ENCODE results near the gene TCEAL4. TPM values are rescaled to one million over a fixed set of nuclear protein-coding genes. Genes with fewer than 3 reads are reported as not detected.

TCEAL4 gene
- 107 to 154 TPM (median 114 TPM) in 5 replicates for total RNA-seq (2022; extraction: Qiagen RNA extraction; ENCODE audit: low read depth)

DNA sequence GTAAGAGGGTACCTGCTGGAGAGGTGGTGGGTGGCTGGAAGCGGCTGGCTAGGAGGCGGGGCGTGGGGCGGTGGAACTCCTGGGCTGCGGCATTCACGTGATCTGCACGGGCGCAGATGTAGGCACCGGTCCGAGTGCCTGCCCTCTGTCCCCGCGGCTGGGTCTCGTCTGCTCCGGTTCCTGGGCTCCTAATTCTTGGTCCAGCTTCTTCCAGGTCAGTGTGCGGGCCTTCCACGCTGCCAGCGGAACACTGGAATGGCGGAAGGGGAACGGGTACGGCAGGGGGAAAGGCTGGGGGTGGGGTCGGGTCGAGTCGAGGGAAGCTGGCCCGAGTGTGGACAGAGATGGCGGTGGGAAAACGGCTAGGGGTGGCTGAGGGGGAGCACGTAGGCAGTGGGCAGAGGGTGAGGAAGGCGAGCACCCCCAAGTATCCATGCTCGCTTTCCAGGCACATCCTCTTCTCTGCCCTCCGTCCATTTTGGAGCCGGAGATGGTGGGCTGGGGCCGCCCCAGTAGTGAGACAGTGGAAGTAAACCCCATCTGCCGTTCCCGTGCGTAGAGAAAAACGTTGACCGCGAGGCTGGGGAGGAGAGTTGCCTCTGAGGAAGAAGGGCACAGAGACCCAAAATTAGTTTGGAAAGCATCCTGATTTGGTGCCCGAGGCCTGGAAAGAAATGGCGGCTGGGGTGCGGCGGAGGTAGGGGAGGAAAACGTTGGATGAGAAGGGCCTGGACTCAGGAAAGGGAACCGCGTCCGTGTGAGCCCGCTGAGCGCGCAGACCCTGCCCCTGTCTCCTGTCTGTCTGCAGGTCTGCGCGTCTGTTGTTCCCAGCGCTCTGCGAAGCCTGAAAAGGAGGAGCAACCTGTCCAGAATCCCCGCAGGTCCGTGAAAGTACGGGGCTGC is at the start of gene TCEAL4:
TCEAL4 (plus strand) TSS at position 105 of the 903 bp plus-strand sequence. CDS start 1,161 bp downstream, outside the sequence.

DNA sequence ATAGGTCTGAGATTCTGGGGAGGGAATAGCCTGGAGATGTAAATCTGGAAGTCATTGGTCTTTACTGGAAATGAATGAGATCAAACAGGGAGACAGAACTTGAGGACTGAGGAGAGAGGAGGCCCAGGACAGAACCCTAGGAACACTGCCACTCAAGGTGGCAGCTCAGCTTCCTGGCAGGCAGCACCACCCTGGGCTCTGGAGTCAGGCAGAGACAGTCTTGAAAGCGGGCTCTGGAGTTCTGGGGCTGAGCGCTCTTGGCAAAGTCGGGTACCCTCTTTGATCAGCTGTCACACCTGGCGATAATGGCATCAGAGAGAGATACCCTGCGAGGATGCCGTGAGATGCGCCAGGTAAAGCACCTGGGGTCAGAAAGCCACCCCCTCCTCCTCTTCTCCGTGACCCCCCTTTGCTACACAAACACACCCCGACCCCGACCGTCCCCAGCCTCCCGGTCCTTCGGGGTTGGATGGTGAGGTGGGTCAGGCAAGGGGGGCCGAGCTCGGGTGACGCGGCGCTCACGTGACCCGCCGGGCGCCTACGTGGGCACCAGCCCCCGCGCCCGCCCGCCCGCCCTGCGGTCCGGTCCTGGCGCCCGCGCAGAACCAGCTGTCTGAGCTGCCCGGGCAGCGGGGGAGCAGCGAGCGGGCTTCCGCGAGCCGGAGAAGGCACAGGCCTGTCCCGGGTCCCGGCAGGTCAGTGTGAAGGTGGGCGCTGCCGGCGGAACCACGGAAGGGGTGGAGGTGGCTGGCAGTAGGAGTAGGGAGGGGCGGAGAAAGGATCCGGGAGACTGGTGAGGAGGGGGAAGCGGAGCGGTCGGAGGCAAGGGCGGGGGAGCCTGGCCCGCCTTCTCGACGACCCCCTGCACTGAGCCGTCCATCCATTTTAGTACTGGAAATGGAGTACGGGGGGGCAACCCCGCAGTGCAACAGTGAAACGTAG is 22.3 kb downstream of the TCEAL4 start, which contains the start of gene TCEAL3:
TCEAL3 (plus strand) TSS at position 600 of the 942 bp plus-strand sequence. CDS start 1,102 bp downstream, outside the sequence.

DNA sequence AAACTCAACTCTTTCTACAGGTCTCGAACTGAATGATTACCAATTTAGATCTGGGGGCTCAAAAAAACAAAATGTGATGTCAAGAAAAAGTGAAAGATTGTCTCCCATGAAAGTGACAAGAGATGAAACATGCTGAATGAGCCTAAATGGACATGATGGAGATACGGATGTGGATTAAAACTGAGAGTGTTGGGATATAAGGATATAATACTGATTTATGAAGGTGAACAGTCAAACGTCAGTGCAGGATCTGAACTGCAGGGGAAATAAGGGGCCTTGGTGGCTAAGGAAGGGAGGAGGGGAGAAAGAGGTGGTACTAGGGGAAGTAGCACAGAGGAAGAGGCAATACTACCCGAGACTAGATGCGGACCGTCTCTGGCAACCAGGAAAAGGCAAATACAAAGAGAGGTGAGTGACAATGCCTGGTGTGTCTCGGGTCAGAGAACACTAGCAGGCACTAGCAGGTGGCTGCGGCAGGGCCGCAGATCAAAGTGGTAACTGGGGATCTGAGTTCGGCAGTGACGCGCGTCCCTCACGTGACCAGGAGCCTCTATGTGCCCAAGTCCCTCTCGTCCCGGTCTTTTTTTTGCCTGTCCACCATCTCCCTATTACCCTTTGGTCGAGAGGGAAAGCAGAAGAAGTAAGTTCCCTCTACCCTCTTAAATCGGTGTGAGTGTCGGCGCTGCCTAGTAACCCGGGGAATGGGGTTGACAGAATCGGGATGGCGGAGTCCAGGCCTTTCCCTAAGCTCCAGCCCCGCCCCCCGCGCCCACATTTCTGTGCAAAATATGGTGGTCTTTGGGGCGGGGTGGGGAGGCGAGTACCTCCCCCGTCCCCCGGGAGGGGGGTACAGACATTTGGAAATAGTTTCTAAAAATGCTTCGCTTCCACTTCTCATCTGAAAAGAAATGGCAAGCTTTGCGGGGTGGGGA is 43.3 kb downstream of the TCEAL4 start, which contains the start of gene TCEAL1:
TCEAL1 (plus strand) TSS at position 590 of the 932 bp plus-strand sequence. CDS start 942 bp downstream, outside the sequence.

Other genes starting within 250 kb of the TCEAL4 start
- gene TCEAL9, start 229.0 kb upstream of the TCEAL4 start, total RNA-seq (2022; extraction: Qiagen RNA extraction; ENCODE audit: low read depth) = 89.6 to 159 TPM (median 93.4 TPM) in 5 replicates
- gene BEX3, start 209.0 kb upstream of the TCEAL4 start, total RNA-seq (2022; extraction: Qiagen RNA extraction; ENCODE audit: low read depth) = 230 to 272 TPM (median 244 TPM) in 5 replicates
- 0.10 TPM in 1 of 5 replicates, not detected in the others for gene RAB40A, start 66.0 kb upstream of the TCEAL4 start, total RNA-seq (2022; extraction: Qiagen RNA extraction; ENCODE audit: low read depth)
- gene TCEAL3, start 22.4 kb downstream of the TCEAL4 start, total RNA-seq (2022; extraction: Qiagen RNA extraction; ENCODE audit: low read depth) = 14.8 to 21.6 TPM (median 17.5 TPM) in 5 replicates
- 36.2 to 56.0 TPM (median 41.8 TPM) in 5 replicates for gene TCEAL1, start 43.5 kb downstream of the TCEAL4 start, total RNA-seq (2022; extraction: Qiagen RNA extraction; ENCODE audit: low read depth)
- 434 to 1,158 TPM (median 523 TPM) in 5 replicates for gene MORF4L2, start 101.2 kb downstream of the TCEAL4 start, total RNA-seq (2022; extraction: Qiagen RNA extraction; ENCODE audit: low read depth)
- gene TMEM31, start 125.4 kb downstream of the TCEAL4 start, total RNA-seq (2022; extraction: Qiagen RNA extraction; ENCODE audit: low read depth) = not detected in 5 replicates
- gene PLP1, start 191.3 kb downstream of the TCEAL4 start, total RNA-seq (2022; extraction: Qiagen RNA extraction; ENCODE audit: low read depth) = not detected in 5 replicates
- 0.03 to 0.05 TPM (median 0.05 TPM) in 3 of 5 replicates, not detected in the others for gene RAB9B, start 246.7 kb downstream of the TCEAL4 start, total RNA-seq (2022; extraction: Qiagen RNA extraction; ENCODE audit: low read depth)

Measured in A549 treated with GW870086 at 1 μM for 4 hours (cell line).